Measurements from ENCODE around the gene MITF. TPM values are rescaled to one million over a fixed set of nuclear protein-coding genes. Genes with fewer than 3 reads are reported as not detected.

MITF gene
- total RNA-seq, 1 donor from 2014 or later, result 5.8 TPM

DNA sequence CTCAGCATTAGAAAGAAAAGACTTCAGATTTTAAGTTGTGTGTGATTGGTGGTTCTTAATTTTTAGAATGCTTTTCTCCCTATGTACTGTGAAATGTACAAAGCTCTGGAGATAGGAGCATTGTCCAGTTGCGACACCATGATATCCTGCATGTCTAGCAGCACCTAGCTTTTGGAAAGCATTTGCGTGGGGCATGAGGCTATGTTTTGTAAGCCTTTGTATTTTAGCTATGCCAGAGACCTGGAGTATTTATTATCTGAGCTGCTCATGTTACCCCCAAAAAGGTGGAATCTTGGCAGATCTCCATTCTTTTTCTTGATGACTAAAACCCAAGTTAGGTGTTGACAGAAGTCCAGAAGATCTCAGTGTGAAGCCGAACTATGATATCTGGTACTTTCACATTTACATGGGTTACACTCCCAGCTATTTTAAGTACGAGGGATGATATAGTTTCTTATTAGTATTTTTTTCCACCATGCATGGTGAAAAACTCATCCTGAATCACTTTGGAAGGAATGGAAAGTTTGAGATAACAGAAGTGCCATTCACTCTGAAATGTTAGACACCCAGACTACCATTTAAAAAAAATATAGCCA, 133.6 kb downstream of the MITF start:
- no peak for DNase-seq (ENCODE audit: extremely low spot score, unreplicated experiment)
- Mint-ChIP-seq H3K4me1 (ENCODE audit: unreplicated experiment) (peaks cover 5% of the 10 kb centered on the region), H3K27me3 (ENCODE audit: unreplicated experiment) (no peaks in the 10 kb centered on the region), H3K27ac (ENCODE audit: unreplicated experiment) (no peak overlapping the region), H3K9me3 (ENCODE audit: unreplicated experiment) (no peaks in the 10 kb centered on the region), H3K4me3 (ENCODE audit: unreplicated experiment) (no peak overlapping the region), H3K36me3 (ENCODE audit: unreplicated experiment) (no peaks in the 10 kb centered on the region)
- TF ChIP-seq, protein P1, sequence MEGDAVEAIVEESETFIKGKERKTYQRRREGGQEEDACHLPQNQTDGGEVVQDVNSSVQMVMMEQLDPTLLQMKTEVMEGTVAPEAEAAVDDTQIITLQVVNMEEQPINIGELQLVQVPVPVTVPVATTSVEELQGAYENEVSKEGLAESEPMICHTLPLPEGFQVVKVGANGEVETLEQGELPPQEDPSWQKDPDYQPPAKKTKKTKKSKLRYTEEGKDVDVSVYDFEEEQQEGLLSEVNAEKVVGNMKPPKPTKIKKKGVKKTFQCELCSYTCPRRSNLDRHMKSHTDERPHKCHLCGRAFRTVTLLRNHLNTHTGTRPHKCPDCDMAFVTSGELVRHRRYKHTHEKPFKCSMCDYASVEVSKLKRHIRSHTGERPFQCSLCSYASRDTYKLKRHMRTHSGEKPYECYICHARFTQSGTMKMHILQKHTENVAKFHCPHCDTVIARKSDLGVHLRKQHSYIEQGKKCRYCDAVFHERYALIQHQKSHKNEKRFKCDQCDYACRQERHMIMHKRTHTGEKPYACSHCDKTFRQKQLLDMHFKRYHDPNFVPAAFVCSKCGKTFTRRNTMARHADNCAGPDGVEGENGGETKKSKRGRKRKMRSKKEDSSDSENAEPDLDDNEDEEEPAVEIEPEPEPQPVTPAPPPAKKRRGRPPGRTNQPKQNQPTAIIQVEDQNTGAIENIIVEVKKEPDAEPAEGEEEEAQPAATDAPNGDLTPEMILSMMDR (IDR thresholded peaks at IDR 0.05), result no peak

DNA sequence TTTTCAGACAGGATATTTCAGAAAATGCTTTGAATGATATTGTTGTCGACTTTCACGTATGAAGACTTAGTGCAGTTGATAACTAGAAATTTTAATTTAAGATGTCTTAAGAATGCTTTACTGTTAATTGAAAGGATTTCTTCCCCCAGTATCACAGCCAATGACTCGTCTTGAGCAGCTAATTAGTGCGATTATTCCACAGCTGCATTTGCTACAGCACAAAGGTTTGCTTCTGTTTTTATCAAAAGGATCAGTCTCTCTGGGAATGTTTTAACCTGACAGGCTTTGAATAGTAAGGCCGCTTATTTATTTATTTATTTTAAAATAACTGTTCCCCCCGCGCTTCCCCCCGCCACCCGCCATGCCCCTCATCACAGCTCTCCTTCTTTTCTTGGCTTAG, 136.8 kb downstream of the MITF start:
- no peaks in the 10 kb centered on the region for H3K27me3 Mint-ChIP-seq (ENCODE audit: unreplicated experiment)
- H3K9me3 Mint-ChIP-seq (ENCODE audit: unreplicated experiment), result no peaks in the 10 kb centered on the region
- no peak for DNase-seq (ENCODE audit: extremely low spot score, unreplicated experiment)
- H3K36me3 Mint-ChIP-seq (ENCODE audit: unreplicated experiment), result no peaks in the 10 kb centered on the region
- TF ChIP-seq, protein P1 (IDR thresholded peaks at IDR 0.05), result no peak
- H3K27ac Mint-ChIP-seq (ENCODE audit: unreplicated experiment), result no peak overlapping the region
- no peak overlapping the region for H3K4me3 Mint-ChIP-seq (ENCODE audit: unreplicated experiment)
- H3K4me1 Mint-ChIP-seq (ENCODE audit: unreplicated experiment), result no peaks in the 10 kb centered on the region

DNA sequence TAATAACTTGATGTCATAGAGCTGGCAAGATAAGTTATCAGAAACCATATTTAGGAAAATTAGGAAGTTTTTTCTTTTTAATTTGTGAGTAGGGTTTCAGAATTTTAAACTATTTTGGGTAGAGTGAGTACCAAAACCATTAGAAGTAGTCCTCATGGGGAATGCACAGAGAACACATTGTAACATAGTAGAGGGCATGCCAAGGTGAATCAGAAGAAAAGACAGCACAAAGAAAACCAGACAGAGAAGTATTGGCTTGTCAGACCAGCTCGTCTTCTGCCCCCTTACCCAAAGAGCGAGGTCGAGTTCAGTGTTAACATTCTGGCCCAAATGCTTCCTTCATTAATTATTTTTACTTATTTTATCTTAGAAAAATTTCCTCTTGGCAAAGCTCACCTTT, 139.0 kb downstream of the MITF start:
- no peak for DNase-seq (ENCODE audit: extremely low spot score, unreplicated experiment)
- Mint-ChIP-seq H3K36me3 (ENCODE audit: unreplicated experiment) (no peaks in the 10 kb centered on the region), H3K4me1 (ENCODE audit: unreplicated experiment) (no peaks in the 10 kb centered on the region), H3K27me3 (ENCODE audit: unreplicated experiment) (no peaks in the 10 kb centered on the region), H3K4me3 (ENCODE audit: unreplicated experiment) (no peak overlapping the region), H3K27ac (ENCODE audit: unreplicated experiment) (no peak overlapping the region), H3K9me3 (ENCODE audit: unreplicated experiment) (no peaks in the 10 kb centered on the region)
- TF ChIP-seq, protein P1 (IDR thresholded peaks at IDR 0.05), result no peak

DNA sequence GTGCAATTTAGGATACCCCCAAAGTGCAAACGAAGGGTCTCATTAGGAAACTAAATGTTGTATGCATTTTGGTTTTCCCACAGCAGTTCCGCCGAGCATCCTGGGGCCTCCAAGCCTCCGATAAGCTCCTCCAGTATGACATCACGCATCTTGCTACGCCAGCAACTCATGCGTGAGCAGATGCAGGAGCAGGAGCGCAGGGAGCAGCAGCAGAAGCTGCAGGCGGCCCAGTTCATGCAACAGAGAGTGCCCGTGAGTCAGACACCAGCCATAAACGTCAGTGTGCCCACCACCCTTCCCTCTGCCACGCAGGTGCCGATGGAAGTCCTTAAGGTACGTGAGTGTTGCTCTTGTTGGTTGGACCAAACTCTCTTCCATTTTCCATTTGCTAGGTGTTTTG, 139.8 kb downstream of the MITF start:
- Mint-ChIP-seq H3K27me3 (ENCODE audit: unreplicated experiment) (no peaks in the 10 kb centered on the region), H3K4me1 (ENCODE audit: unreplicated experiment) (no peaks in the 10 kb centered on the region), H3K27ac (ENCODE audit: unreplicated experiment) (no peak overlapping the region), H3K4me3 (ENCODE audit: unreplicated experiment) (no peak overlapping the region), H3K9me3 (ENCODE audit: unreplicated experiment) (no peaks in the 10 kb centered on the region), H3K36me3 (ENCODE audit: unreplicated experiment) (no peaks in the 10 kb centered on the region)
- no peak for DNase-seq (ENCODE audit: extremely low spot score, unreplicated experiment)
- TF ChIP-seq, protein P1 (IDR thresholded peaks at IDR 0.05), result no peak

DNA sequence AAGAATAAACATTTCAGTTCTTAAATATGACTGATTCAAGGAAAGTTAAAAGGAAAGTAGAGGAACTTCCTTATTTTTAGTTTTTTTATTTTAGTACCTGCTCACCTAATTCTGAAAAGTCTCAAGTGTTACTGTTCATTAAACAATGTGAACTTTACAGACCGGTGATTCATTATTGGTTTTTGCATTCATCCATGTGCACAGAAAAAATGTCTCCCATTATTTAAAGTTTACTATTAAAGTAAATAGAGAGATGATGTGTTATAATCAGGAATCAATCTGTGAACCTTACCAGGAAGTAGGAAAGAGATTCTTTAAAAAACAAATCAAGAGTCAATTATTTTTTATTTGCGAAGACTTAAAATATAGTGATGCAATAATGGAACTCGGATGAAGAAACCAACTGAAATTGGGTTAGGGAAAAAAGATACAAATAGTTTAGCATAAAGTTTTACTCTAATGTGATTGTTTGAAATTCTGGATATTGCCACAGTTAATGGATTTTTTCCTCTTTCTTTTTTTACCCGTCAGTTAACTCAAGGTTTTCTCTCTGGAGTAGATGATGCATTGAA, 140.9 kb downstream of the MITF start:
- Mint-ChIP-seq H3K4me1 (ENCODE audit: unreplicated experiment) (no peaks in the 10 kb centered on the region), H3K4me3 (ENCODE audit: unreplicated experiment) (no peak overlapping the region), H3K27me3 (ENCODE audit: unreplicated experiment) (no peaks in the 10 kb centered on the region), H3K36me3 (ENCODE audit: unreplicated experiment) (no peaks in the 10 kb centered on the region), H3K27ac (ENCODE audit: unreplicated experiment) (no peak overlapping the region), H3K9me3 (ENCODE audit: unreplicated experiment) (no peaks in the 10 kb centered on the region)
- TF ChIP-seq, protein P1 (IDR thresholded peaks at IDR 0.05), result no peak
- no peak for DNase-seq (ENCODE audit: extremely low spot score, unreplicated experiment)

Data from osteocyte (in vitro differentiated cells).